Karpas-422 (cell line): ENCODE results near the gene PRAMEF20. TPM values are rescaled to one million over a fixed set of nuclear protein-coding genes. Genes with fewer than 3 reads are reported as not detected.
"Not testable (repeated sequence)": the region's sequence is repeated elsewhere in the genome, so short reads cannot be mapped to it uniquely, and the experiment has no call there.

Experiments used
- DNase-seq: peaks from one replicate; pipeline ENCODE4 v3.0.0-alpha.2; 2015
- H2AFZ ChIP-seq: fragments of 200-600 bp; sonication (generic); 2 replicates; pipeline ENCODE4 v1.6.1; 2014; ENCODE audit warnings: antibody characterized with exemption, low read length, mixed read lengths
- H3K27ac ChIP-seq: fragments of 200-600 bp; sonication (generic); 2 replicates; pipeline ENCODE4 v1.5.1; 2014; ENCODE audit warnings: mild to moderate bottlenecking, low read length, moderate library complexity
- H3K27me3 ChIP-seq: fragments of 200-600 bp; sonication (generic); 2 replicates; pipeline ENCODE4 v1.6.1; 2014; ENCODE audit warnings: low read length, mixed read lengths
- H3K36me3 ChIP-seq: fragments of 200-600 bp; sonication (generic); 2 replicates; pipeline ENCODE4 v1.6.1; 2014; ENCODE audit warnings: low read length, mixed read lengths; ENCODE audit not compliant: insufficient read depth
- H3K4me1 ChIP-seq: fragments of 200-600 bp; sonication (generic); 2 replicates; pipeline ENCODE4 v1.6.1; 2014; ENCODE audit warnings: mild to moderate bottlenecking, low read length, mixed read lengths
- H3K4me2 ChIP-seq: fragments of 200-600 bp; sonication (generic); 2 replicates; pipeline ENCODE4 v1.6.1; 2014; ENCODE audit warnings: low read length, low read depth, mild to moderate bottlenecking; ENCODE audit not compliant: poor library complexity, severe bottlenecking
- H3K4me3 ChIP-seq: fragments of 200-600 bp; sonication (generic); 2 replicates; pipeline ENCODE4 v1.5.1; 2014; ENCODE audit warnings: mild to moderate bottlenecking, antibody characterized with exemption, low read length, mixed read lengths
- H3K79me2 ChIP-seq: fragments of 200-600 bp; sonication (generic); 2 replicates; pipeline ENCODE4 v1.6.1; 2014; ENCODE audit warnings: mild to moderate bottlenecking, low read length, mixed read lengths
- H3K9ac ChIP-seq: fragments of 200-600 bp; sonication (generic); 2 replicates; pipeline ENCODE4 v1.6.0; 2014; ENCODE audit warnings: low read length
- H3K9me2 ChIP-seq: fragments of 200-600 bp; sonication (generic), shearing (Covaris generic); replicated peaks from 2 replicates; pipeline ENCODE4 v1.6.0; 2014; ENCODE audit warnings: mild to moderate bottlenecking, low read length, moderate library complexity; ENCODE audit not compliant: insufficient read depth
- H3K9me3 ChIP-seq: fragments of 300-700, 200-600 bp; sonication (generic); 2 replicates; pipeline ENCODE4 v1.6.1; 2014; ENCODE audit warnings: low read length, mixed read lengths
- H4K20me1 ChIP-seq: fragments of 200-600 bp; sonication (generic); 2 replicates; pipeline ENCODE4 v1.6.1; 2014; ENCODE audit warnings: mild to moderate bottlenecking, antibody characterized with exemption, low read length, low read depth; ENCODE audit not compliant: insufficient read depth
- total RNA-seq: library from RNA; depleted of rRNA; stranded (reverse); fragments of >200 nt; shearing (Covaris generic); gene quantifications from 2 replicates; pipeline ENCODE4 v1.2.3, GENCODE V29; 2014; ENCODE audit warnings: low replicate concordance; rRNA removed

Gene PRAMEF20
- not detected in 2 replicates for total RNA-seq

DNA sequence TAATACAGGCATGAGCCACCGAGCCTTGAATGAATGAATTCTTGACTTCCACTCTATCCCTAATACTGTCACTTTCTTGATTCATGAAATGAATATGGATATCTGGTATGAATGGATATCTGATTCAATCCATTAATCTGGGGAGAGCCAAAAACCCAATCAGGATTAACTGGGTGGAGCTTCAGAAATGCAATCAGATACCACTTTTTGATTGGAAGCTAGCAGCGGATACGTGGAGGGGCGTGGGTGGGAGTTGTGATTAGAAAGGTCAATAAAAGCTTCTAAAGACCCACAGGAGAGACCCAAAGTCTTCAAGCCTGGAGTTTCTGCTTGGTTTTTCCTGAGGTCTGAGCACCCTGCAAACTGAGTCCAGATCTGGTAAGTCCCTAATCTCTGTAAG, at the start of gene PRAMEF20:
TSS of gene PRAMEF20 (plus strand) at position 301 of the 400 bp plus-strand sequence. CDS start 5,905 bp downstream, outside the sequence.
- H3K36me3 ChIP-seq, H3K9me3 ChIP-seq, H3K27ac ChIP-seq, H3K27me3 ChIP-seq, H3K9me2 ChIP-seq, H4K20me1 ChIP-seq, DNase-seq, H3K4me3 ChIP-seq, H3K4me1 ChIP-seq, H3K9ac ChIP-seq, H3K79me2 ChIP-seq, H3K4me2 ChIP-seq, H2AFZ ChIP-seq: not testable (repeated sequence)

DNA sequence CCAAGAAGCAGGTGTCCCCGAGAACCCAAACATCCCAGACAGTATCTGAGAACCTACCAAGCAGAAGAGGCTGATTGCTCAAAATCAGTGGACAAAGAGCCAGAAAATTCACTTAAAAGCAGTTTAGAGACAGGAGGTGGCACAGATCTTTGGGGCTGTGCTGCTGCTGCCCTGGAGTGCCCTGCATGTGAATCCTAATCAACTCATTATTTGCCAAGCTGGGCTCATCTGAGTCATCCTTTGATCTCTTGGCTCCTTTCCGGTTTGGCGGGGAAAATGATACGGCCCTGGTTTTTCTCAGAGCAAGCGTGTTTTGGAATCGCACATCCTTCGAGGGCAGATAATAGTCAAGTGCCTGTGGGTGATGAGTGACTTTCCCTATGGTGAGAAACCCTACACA, 47.9 kb upstream of the PRAMEF20 start:
- not testable (repeated sequence) for H3K9ac ChIP-seq, H3K9me2 ChIP-seq, H3K9me3 ChIP-seq, H3K79me2 ChIP-seq, H3K4me3 ChIP-seq, H2AFZ ChIP-seq, H4K20me1 ChIP-seq, DNase-seq, H3K36me3 ChIP-seq, H3K4me1 ChIP-seq, H3K4me2 ChIP-seq, H3K27ac ChIP-seq, H3K27me3 ChIP-seq

DNA sequence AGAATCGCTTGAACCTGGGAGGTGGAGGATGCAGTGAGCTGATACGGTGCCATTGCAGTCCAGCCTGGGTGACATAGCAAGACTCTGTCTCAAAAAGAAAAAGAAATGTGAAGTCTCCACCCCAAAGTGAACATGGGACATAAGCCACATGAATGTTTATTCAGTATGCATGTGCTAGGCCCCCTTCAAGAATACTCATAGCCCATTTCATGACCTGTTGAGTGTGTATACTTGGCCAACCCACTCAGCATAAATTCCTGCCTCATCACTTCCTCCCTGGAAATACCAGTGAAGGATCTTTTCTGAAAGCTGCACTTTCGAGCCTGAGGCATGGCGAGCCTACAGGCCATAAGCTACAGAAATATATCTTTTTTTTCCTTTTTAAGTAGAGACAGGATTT, 45.3 kb upstream of the PRAMEF20 start:
- not testable (repeated sequence) for H3K27ac ChIP-seq, H4K20me1 ChIP-seq, H2AFZ ChIP-seq

GRCh38 chr1:13366536-13366935, 43.7 kb upstream of the PRAMEF20 start:
- not testable (repeated sequence) for H3K27ac ChIP-seq, H3K4me1 ChIP-seq, H3K9me3 ChIP-seq, H3K27me3 ChIP-seq, H3K4me2 ChIP-seq, H3K9ac ChIP-seq, H2AFZ ChIP-seq, H3K79me2 ChIP-seq, H3K4me3 ChIP-seq, H3K36me3 ChIP-seq, H3K9me2 ChIP-seq, H4K20me1 ChIP-seq
- DNase-seq = peak; percentile 24

More for the DNA sequence above, 45.3 kb upstream of the PRAMEF20 start:
- H3K9me3 ChIP-seq, H3K4me3 ChIP-seq, DNase-seq, H3K9ac ChIP-seq, H3K4me1 ChIP-seq, H3K4me2 ChIP-seq, H3K36me3 ChIP-seq, H3K27me3 ChIP-seq, H3K9me2 ChIP-seq, H3K79me2 ChIP-seq: not testable (repeated sequence)

DNA sequence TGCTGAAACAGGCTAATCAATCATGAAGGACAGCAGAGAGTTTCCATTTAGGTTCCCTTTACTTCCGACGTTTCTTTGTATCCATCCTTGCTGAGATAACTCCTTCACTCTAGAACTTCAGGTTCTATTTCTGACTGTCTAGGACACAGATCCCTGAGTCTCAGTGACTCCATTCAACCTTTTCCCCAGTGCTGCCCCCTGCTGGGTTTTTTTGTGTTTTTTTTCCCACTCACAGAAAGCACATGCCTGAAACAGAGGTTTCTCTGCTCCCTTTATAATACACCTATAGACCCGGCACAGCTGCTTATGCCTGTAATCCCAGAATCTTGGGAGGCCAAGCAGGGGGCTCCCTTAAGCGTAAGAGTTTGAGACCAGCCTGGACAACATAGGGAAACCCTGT, 41.7 kb upstream of the PRAMEF20 start:
- peak; percentile 77 for DNase-seq
- H3K9ac ChIP-seq, H3K4me1 ChIP-seq, H3K27me3 ChIP-seq, H2AFZ ChIP-seq, H3K36me3 ChIP-seq, H3K4me3 ChIP-seq, H3K4me2 ChIP-seq, H3K9me3 ChIP-seq, H4K20me1 ChIP-seq, H3K27ac ChIP-seq, H3K9me2 ChIP-seq, H3K79me2 ChIP-seq: not testable (repeated sequence)

GRCh38 chr1:13378983-13379382, 31.3 kb upstream of the PRAMEF20 start:
- not testable (repeated sequence) for H3K36me3 ChIP-seq, H3K4me1 ChIP-seq, H2AFZ ChIP-seq, H3K79me2 ChIP-seq, H3K4me2 ChIP-seq, H3K4me3 ChIP-seq, H3K27ac ChIP-seq, H4K20me1 ChIP-seq, H3K27me3 ChIP-seq, H3K9me3 ChIP-seq, H3K9ac ChIP-seq, DNase-seq, H3K9me2 ChIP-seq

DNA sequence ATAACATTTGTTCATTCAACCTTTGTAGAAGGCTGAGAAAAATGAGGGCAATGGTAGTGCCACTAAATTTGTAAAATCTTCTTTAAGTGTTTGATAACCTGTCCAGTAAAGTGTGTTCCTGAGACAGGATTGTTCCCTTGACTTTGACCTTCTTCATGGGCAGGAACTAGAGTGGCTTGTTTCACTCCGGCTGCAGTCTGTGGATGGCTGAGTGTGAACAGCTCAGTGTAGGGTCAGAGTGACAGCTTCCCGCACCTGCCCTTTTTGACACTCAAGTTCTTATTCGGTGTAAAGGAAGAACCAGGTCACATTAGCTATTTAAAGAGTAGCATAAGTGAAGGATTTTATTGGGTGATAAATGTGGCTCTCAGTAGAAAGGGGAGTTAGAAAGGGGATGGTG, 29.9 kb upstream of the PRAMEF20 start:
- not testable (repeated sequence) for H3K27me3 ChIP-seq, H3K9me2 ChIP-seq

DNA sequence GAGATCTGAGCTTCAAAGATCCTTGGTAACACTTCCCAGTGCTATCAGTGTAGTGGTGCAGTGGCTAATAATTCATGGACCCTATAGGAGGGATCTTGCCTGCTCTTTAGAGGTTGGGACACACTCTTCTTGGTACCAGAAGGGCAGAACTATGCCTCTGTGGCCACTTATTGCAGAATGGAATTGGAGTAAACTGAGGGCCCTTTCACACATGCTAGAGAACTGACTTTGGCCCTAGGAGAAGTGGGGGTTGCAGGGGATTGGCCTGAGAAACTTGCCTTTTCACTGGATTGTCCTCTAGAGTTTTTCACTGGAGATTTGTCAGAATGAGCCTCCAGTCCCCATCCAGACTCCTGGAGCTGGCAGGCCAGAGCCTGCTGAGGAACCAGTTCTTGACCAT, 20.9 kb upstream of the PRAMEF20 start, which contains the start of gene PRAMEF17:
TSS of gene PRAMEF17 (plus strand) at position 301 of the 400 bp plus-strand sequence. CDS start at position 327, 26 bp downstream.
- not testable (repeated sequence) for H4K20me1 ChIP-seq, H3K36me3 ChIP-seq, H3K27me3 ChIP-seq, H3K79me2 ChIP-seq, H3K4me3 ChIP-seq, H2AFZ ChIP-seq, H3K9me2 ChIP-seq, H3K9me3 ChIP-seq, H3K4me1 ChIP-seq, DNase-seq, H3K27ac ChIP-seq, H3K9ac ChIP-seq, H3K4me2 ChIP-seq

More for the DNA sequence above, 29.9 kb upstream of the PRAMEF20 start:
- H3K9ac ChIP-seq, H3K79me2 ChIP-seq, H3K36me3 ChIP-seq, H4K20me1 ChIP-seq, H3K9me3 ChIP-seq, DNase-seq, H2AFZ ChIP-seq, H3K4me1 ChIP-seq, H3K4me2 ChIP-seq, H3K4me3 ChIP-seq, H3K27ac ChIP-seq: not testable (repeated sequence)

DNA sequence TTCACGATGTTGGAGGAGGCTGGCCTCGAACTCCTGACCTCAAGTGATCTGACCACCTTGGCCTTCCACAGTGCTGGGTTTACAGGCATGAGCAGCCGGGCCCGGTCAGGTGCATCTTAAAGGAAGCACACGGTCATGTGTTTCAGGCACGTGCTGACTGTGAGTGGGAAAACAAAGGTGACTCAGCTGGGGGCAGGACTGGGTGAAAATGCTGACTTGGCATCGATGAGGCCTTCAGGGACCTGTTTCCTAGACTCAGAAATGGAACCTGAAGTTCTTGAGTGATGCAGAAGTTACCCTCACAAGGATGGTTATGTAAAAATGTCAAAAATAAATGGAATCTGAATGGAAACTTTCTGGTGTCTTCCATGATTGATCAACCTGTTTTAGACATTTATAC, 17.2 kb upstream of the PRAMEF20 start:
- not testable (repeated sequence) for H3K9me2 ChIP-seq, H3K9ac ChIP-seq, DNase-seq

More for the DNA sequence above, 17.2 kb upstream of the PRAMEF20 start:
- H3K9me3 ChIP-seq, H3K79me2 ChIP-seq, H3K27ac ChIP-seq, H3K27me3 ChIP-seq, H3K36me3 ChIP-seq, H3K4me2 ChIP-seq, H2AFZ ChIP-seq, H3K4me3 ChIP-seq, H4K20me1 ChIP-seq, H3K4me1 ChIP-seq: not testable (repeated sequence)
